IMR-90 (cell line): ENCODE measurements around the gene KCTD10. TPM values are rescaled to one million over a fixed set of nuclear protein-coding genes. Genes with fewer than 3 reads are reported as not detected.

Source experiments
- ATAC-seq: fragments of 200-7000 bp; cut with Tn5 transposase; 2 replicates; pipeline ENCODE4 v1.9.1; 2020; ENCODE audit warnings: low read depth, mild to moderate bottlenecking, moderate library complexity
- BruUV-seq: library from RNA; stranded (reverse); fragments of 400-500 nt; replicated peaks from 2 replicates; lab custom pipeline; 2021; lab: Mats Ljungman, UMichigan
- CTCF ChIA-PET: fragments of 300-600 bp; formaldehyde crosslinking; extraction: SDS; loops from one replicate; lab custom pipeline; 2021; ENCODE audit warnings: antibody characterized with exemption; lab: Yijun Ruan, JAX
- POLR2A ChIA-PET: fragments of 300-600 bp; sonication (Branson Sonifier 250); formaldehyde crosslinking; loops from one replicate; lab custom pipeline; 2022; ENCODE audit warnings: antibody characterized with exemption; ENCODE audit not compliant: unreplicated experiment; lab: Charles Lee
- DNase-seq: peaks from one replicate; pipeline ENCODE4 v3.0.0; 2013
- H2AFZ ChIP-seq: replicated peaks from 2 replicates; pipeline ENCODE3; 2013; ENCODE audit warnings: low read length, mild to moderate bottlenecking; ENCODE audit not compliant: poor library complexity
- H2AK5ac ChIP-seq: 2 replicates; pipeline ENCODE4 v1.6.1; 2013; ENCODE audit warnings: low read depth, low read length, inconsistent platforms
- H2AK9ac ChIP-seq: replicated peaks from 2 replicates; pipeline ENCODE3; 2013; ENCODE audit warnings: mild to moderate bottlenecking, low read depth, low read length, moderate library complexity; ENCODE audit not compliant: poor library complexity
- H2BK120ac ChIP-seq: 2 replicates; pipeline ENCODE4 v1.6.1; 2013; ENCODE audit warnings: low read depth, low read length, inconsistent platforms
- H2BK15ac ChIP-seq: 3 replicates; pipeline ENCODE4 v1.6.1; 2013; ENCODE audit warnings: low read depth, low read length, inconsistent platforms
- H2BK20ac ChIP-seq: 2 replicates; pipeline ENCODE4 v1.6.1; 2013; ENCODE audit warnings: low read depth, mild to moderate bottlenecking, inconsistent platforms, low read length, moderate library complexity
- H2BK5ac ChIP-seq: 2 replicates; pipeline ENCODE4 v1.6.1; 2013; ENCODE audit warnings: mild to moderate bottlenecking, low read depth, low read length, inconsistent platforms; ENCODE audit not compliant: poor library complexity, severe bottlenecking
- H3K14ac ChIP-seq: replicated peaks from 2 replicates; pipeline ENCODE4 v1.6.1; 2013; ENCODE audit warnings: low read depth, low read length, inconsistent platforms
- H3K18ac ChIP-seq: 2 replicates; pipeline ENCODE4 v1.6.1; 2013; ENCODE audit warnings: low read depth, low read length, control low read depth
- H3K23ac ChIP-seq: 2 replicates; pipeline ENCODE4 v1.6.1; 2013; ENCODE audit warnings: low read depth, low read length, inconsistent platforms
- H3K27ac ChIP-seq: 2 replicates; pipeline ENCODE4 v1.5.1; 2013; ENCODE audit warnings: mild to moderate bottlenecking, control low read depth, low read length; ENCODE audit not compliant: insufficient read depth
- H3K27me3 ChIP-seq: 2 replicates; pipeline ENCODE4 v1.6.1; 2013; ENCODE audit warnings: low read length; ENCODE audit not compliant: control insufficient read depth, insufficient read depth
- H3K36me3 ChIP-seq: 2 replicates; pipeline ENCODE4 v1.6.1; 2013; ENCODE audit warnings: low read length, mixed read lengths; ENCODE audit not compliant: control insufficient read depth, insufficient read depth
- H3K4ac ChIP-seq: 2 replicates; pipeline ENCODE4 v1.6.1; 2013; ENCODE audit warnings: low read depth, low read length, inconsistent platforms
- H3K4me1 ChIP-seq: 2 replicates; pipeline ENCODE4 v1.6.1; 2013; ENCODE audit warnings: low read length, mixed read lengths; ENCODE audit not compliant: control insufficient read depth, insufficient read depth
- H3K4me2 ChIP-seq: 2 replicates; pipeline ENCODE4 v1.6.1; 2013; ENCODE audit warnings: low read depth, mild to moderate bottlenecking, control low read depth, low read length, moderate library complexity
- H3K4me3 ChIP-seq: 2 replicates; pipeline ENCODE4 v1.5.1; 2013; ENCODE audit warnings: low read depth, mild to moderate bottlenecking, control low read depth, low read length, moderate library complexity; ENCODE audit not compliant: insufficient read depth
- H3K56ac ChIP-seq: 2 replicates; pipeline ENCODE4 v1.6.1; 2013; ENCODE audit warnings: low read length, inconsistent platforms; ENCODE audit not compliant: insufficient read depth; ENCODE audit errors: extremely low read depth
- H3K79me1 ChIP-seq, 2 experiments: 2 replicates each; pipeline ENCODE4 v1.6.1; 2013; ENCODE audit warnings: low read length in 2 of 2, inconsistent platforms in 1 of 2, low read depth in 1 of 2
- H3K9ac ChIP-seq: 2 replicates; pipeline ENCODE4 v1.6.1; 2013; ENCODE audit warnings: low read depth, low read length, control low read depth
- H3K9me1 ChIP-seq: 2 replicates; pipeline ENCODE4 v1.6.1; 2013; ENCODE audit warnings: low read length, inconsistent platforms; ENCODE audit not compliant: insufficient read depth
- H3K9me3 ChIP-seq: 2 replicates; pipeline ENCODE4 v1.6.1; 2013; ENCODE audit warnings: low read length; ENCODE audit not compliant: control insufficient read depth, insufficient read depth
- H4K20me1 ChIP-seq: 2 replicates; pipeline ENCODE4 v1.6.1; 2013; ENCODE audit warnings: low read length, inconsistent platforms; ENCODE audit not compliant: insufficient read depth
- H4K5ac ChIP-seq: 2 replicates; pipeline ENCODE4 v1.6.1; 2013; ENCODE audit warnings: mild to moderate bottlenecking, low read depth, low read length, control low read depth
- H4K8ac ChIP-seq, 2 experiments: 2 replicates each; pipeline ENCODE4 v1.6.1; 2013; ENCODE audit warnings: low read depth in 2 of 2, low read length in 2 of 2, control low read depth in 1 of 2, inconsistent platforms in 1 of 2
- H4K91ac ChIP-seq: 2 replicates; pipeline ENCODE4 v1.6.1; 2013; ENCODE audit warnings: low read depth, low read length, inconsistent platforms; ENCODE audit not compliant: insufficient read depth
- CHD1 ChIP-seq: IDR thresholded peaks from 2 replicates; pipeline ENCODE4 v1.6.1; 2012; ENCODE audit warnings: low read depth, low read length, improper control_type of control experiment
- MXI1 ChIP-seq: IDR thresholded peaks from 2 replicates; pipeline ENCODE4 v1.6.1; 2012; ENCODE audit warnings: low read depth, mild to moderate bottlenecking, low read length, moderate library complexity, borderline replicate concordance
- RFX5 ChIP-seq: IDR thresholded peaks from 2 replicates; pipeline ENCODE4 v1.8.0; 2012; ENCODE audit warnings: low read depth, mild to moderate bottlenecking, low read length, moderate library complexity
- SMC3 ChIP-seq: fragments of 150-350 bp; IDR thresholded peaks from 2 replicates; pipeline ENCODE4 v1.6.1; 2016; ENCODE audit warnings: low read depth, mild to moderate bottlenecking, antibody characterized with exemption, low read length, moderate library complexity
- WGBS, 2 experiments: methylation state at CpG; one replicate each; pipeline versions ENCODE4 v1.1.5 to v1.1.7; 2013; ENCODE audit warnings: missing lambda C conversion rate in 2 of 2; ENCODE audit not compliant: insufficient read length in 1 of 2; ENCODE audit errors: extremely low coverage in 2 of 2; 5-methylcytosine and 5-hydroxymethylcytosine counted together
- dilution Hi-C: fragments of 300-500 bp; cut with HindIII; formaldehyde crosslinking; loops from one replicate; pipeline ENCODE4 v1.14.3; 2018; ENCODE audit warnings: low sequenced_read_pairs; ENCODE audit not compliant: unreplicated experiment
- in situ Hi-C: fragments of 300-500 bp; cut with MboI; formaldehyde crosslinking; loops from 3 replicates; pipeline ENCODE4 v1.14.3; 2019; ENCODE audit warnings: low sequenced_read_pairs, inconsistent platforms, mixed read lengths
- intact Hi-C: fragments of 100-400 bp; cut with micrococcal nuclease; formaldehyde crosslinking; loops from 2 replicates; pipeline ENCODE4 v1.10.0; 2022
- polyA plus RNA-seq, 3 experiments: library from polyadenylated mRNA; depleted of rRNA; stranded (reverse); fragments of >200 nt; gene quantifications; 2 replicates each; pipeline ENCODE4 v1.2.3, GENCODE V29; 2012; ENCODE audit warnings: low replicate concordance in 1 of 3
- total RNA-seq: library from RNA; depleted of rRNA; stranded (reverse); fragments of >200 nt; gene quantifications from 2 replicates; pipeline ENCODE4 v1.2.3, GENCODE V29; 2012
- TF ChIP-seq, protein P1 (sequence below): fragments of 150-350 bp; IDR thresholded peaks from 2 replicates; pipeline ENCODE4 v1.6.1; 2017; ENCODE audit warnings: mild to moderate bottlenecking, antibody characterized with exemption, low read length, low read depth
- TF ChIP-seq, protein P2 (sequence below): conservative IDR thresholded peaks from 2 replicates; pipeline ENCODE4 v1.5.1; 2012; ENCODE audit warnings: mild to moderate bottlenecking, low read depth, low read length, improper control_type of control experiment
- TF ChIP-seq, protein P3 (sequence below): fragments of 150-350 bp; IDR thresholded peaks from 2 replicates; pipeline ENCODE4 v1.6.1; 2016; ENCODE audit warnings: low read depth, mild to moderate bottlenecking, low read length, moderate library complexity, borderline replicate concordance

Gene KCTD10
- total and polyA plus RNA-seq, 2 of the 4 experiments (the other 2 are of a cell fraction): 72.1 to 88.4 TPM

DNA sequence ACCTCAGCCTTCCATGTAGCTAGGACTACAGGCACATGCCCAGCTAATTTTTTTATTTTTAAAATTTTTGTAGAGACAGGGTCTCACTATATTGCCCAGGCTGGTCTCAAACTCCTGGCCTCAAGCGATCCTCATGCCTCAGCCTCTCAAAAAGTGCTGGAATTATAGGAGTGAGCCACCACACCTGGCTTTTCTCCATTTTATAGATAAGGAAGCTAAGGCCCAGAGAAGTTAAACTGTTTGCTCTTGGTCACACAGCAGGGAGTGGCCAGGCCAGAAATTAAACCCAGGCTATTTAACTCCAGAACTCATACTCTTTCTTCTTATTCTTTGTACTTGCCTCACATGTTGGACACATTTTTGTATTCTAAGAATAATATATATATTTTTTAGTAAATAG, 16.8 kb upstream of the KCTD10 start:
- H3K9me3 ChIP-seq: no peaks in the 10 kb centered on the region
- no peak overlapping the region for H4K8ac ChIP-seq
- ChIA-PET POLR2A (no interaction called here), CTCF (no interaction called here)
- TF ChIP-seq, protein P1, sequence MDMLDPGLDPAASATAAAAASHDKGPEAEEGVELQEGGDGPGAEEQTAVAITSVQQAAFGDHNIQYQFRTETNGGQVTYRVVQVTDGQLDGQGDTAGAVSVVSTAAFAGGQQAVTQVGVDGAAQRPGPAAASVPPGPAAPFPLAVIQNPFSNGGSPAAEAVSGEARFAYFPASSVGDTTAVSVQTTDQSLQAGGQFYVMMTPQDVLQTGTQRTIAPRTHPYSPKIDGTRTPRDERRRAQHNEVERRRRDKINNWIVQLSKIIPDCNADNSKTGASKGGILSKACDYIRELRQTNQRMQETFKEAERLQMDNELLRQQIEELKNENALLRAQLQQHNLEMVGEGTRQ: no peak
- TF ChIP-seq, protein P2, sequence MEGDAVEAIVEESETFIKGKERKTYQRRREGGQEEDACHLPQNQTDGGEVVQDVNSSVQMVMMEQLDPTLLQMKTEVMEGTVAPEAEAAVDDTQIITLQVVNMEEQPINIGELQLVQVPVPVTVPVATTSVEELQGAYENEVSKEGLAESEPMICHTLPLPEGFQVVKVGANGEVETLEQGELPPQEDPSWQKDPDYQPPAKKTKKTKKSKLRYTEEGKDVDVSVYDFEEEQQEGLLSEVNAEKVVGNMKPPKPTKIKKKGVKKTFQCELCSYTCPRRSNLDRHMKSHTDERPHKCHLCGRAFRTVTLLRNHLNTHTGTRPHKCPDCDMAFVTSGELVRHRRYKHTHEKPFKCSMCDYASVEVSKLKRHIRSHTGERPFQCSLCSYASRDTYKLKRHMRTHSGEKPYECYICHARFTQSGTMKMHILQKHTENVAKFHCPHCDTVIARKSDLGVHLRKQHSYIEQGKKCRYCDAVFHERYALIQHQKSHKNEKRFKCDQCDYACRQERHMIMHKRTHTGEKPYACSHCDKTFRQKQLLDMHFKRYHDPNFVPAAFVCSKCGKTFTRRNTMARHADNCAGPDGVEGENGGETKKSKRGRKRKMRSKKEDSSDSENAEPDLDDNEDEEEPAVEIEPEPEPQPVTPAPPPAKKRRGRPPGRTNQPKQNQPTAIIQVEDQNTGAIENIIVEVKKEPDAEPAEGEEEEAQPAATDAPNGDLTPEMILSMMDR: no peak
- TF ChIP-seq RFX5 (no peak), MXI1 (no peak), CHD1 (no peak), SMC3 (no peak)
- TF ChIP-seq, protein P3, sequence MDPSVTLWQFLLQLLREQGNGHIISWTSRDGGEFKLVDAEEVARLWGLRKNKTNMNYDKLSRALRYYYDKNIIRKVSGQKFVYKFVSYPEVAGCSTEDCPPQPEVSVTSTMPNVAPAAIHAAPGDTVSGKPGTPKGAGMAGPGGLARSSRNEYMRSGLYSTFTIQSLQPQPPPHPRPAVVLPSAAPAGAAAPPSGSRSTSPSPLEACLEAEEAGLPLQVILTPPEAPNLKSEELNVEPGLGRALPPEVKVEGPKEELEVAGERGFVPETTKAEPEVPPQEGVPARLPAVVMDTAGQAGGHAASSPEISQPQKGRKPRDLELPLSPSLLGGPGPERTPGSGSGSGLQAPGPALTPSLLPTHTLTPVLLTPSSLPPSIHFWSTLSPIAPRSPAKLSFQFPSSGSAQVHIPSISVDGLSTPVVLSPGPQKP: no peak
- H3K36me3 ChIP-seq: peaks cover 46% of the 10 kb centered on the region
- H3K4me1 ChIP-seq: peaks cover 2% of the 10 kb centered on the region; the same call in 1 of the 2 replicates
- H3K4ac ChIP-seq: no peak overlapping the region
- H3K27ac ChIP-seq: no peak overlapping the region
- dilution Hi-C loops: no loop called here
- H3K9ac ChIP-seq: no peak overlapping the region
- peaks cover 0 to 2% of the 10 kb centered on the region in 2 experiments; a peak in 1 of 4 replicates for H3K79me1 ChIP-seq
- no peak overlapping the region for H2AK9ac ChIP-seq
- no peak overlapping the region for H2BK120ac ChIP-seq
- no peak overlapping the region for H2AFZ ChIP-seq
- H4K20me1 ChIP-seq: no peaks in the 10 kb centered on the region
- no peaks in the 10 kb centered on the region for H3K27me3 ChIP-seq
- no peak overlapping the region for H3K23ac ChIP-seq
- no peak overlapping the region for H3K56ac ChIP-seq
- no peak overlapping the region for H3K14ac ChIP-seq
- ATAC-seq (no peak), DNase-seq (no peak)
- BruUV-seq: no TSS peak
- no peak overlapping the region for H3K18ac ChIP-seq
- no peaks in the 10 kb centered on the region for H3K9me1 ChIP-seq
- intact Hi-C loops: no loop called here
- no CpG with 5 or more reads among the region's 1 CpG for WGBS, 2 experiments
- H2BK20ac ChIP-seq: no peak overlapping the region
- in situ Hi-C loops: no loop called here
- no peak overlapping the region for H4K5ac ChIP-seq
- H2AK5ac ChIP-seq: no peak overlapping the region
- H3K4me3 ChIP-seq: no peak overlapping the region
- no peak overlapping the region for H2BK15ac ChIP-seq
- no peak overlapping the region for H4K91ac ChIP-seq
- H3K4me2 ChIP-seq: no peak overlapping the region
- H2BK5ac ChIP-seq: no peak overlapping the region
